ENCODE data around the gene NHLRC3.
"Not testable (repeated sequence)": the region's sequence is repeated elsewhere in the genome, so short reads cannot be mapped to it uniquely, and the experiment has no call there.

Gene NHLRC3

GRCh38 chr13:39037880-39038568 lies at the start of gene NHLRC3, which contains the start of gene PROSER1:
NHLRC3 (plus strand) TSS chr13:39038456; CDS start chr13:39038640, 184 bp downstream.
PROSER1 (minus strand) TSS chr13:39038089; CDS start chr13:39037242, 847 bp downstream.
- ChIA-PET CTCF (interaction anchor here (0.6 to 3.6 kb wide), 4 partner anchors 9 to 574 kb away, joined by 3 to 16 read pairs (median 4); no protein-coding TSS in a partner anchor), POLR2A (interaction anchor here (1.0 kb wide), 1 partner anchor 8 kb away, joined by 3 read pairs; no protein-coding TSS in a partner anchor)
- no peak for TF ChIP-seq CTCF (IDR thresholded peaks at IDR 0.05; ENCODE audit: insufficient read depth, low read length, missing control alignments)
- peak within 1 kb of the TSS; percentile 91 for H3K4me3 ChIP-seq (ENCODE audit: low read depth, low read length)
- peak; percentile 53 for DNase-seq (ENCODE audit: low read depth, low spot score)

GRCh38 chr13:38990693-38991092 lies 47.6 kb upstream of the NHLRC3 start, which contains the start of gene STOML3:
STOML3 (minus strand) TSS chr13:38990831; CDS start chr13:38990721, 110 bp downstream.
- TF ChIP-seq CTCF (IDR thresholded peaks at IDR 0.05; ENCODE audit: insufficient read depth, low read length, missing control alignments): no peak
- no peak within 1 kb of the TSS for H3K4me3 ChIP-seq (ENCODE audit: low read depth, low read length)
- DNase-seq (ENCODE audit: low read depth, low spot score): no peak
- ChIA-PET POLR2A (no interaction called here), CTCF (no interaction called here)

GRCh38 chr13:38993381-38993780 lies 44.9 kb upstream of the NHLRC3 start:
- CTCF ChIA-PET: interaction anchor here (1.2 kb wide), 1 partner anchor 13 kb away, joined by 3 read pairs; no protein-coding TSS in a partner anchor
- TF ChIP-seq CTCF (IDR thresholded peaks at IDR 0.05; ENCODE audit: insufficient read depth, low read length, missing control alignments): no peak
- no peak overlapping the region for H3K4me3 ChIP-seq (ENCODE audit: low read depth, low read length)
- POLR2A ChIA-PET: no interaction called here
- no peak for DNase-seq (ENCODE audit: low read depth, low spot score)

GRCh38 chr13:38998739-38999138 lies 39.5 kb upstream of the NHLRC3 start:
- no peak for DNase-seq (ENCODE audit: low read depth, low spot score)
- POLR2A ChIA-PET: no interaction called here
- no peak overlapping the region for H3K4me3 ChIP-seq (ENCODE audit: low read depth, low read length)
- no peak for TF ChIP-seq CTCF (IDR thresholded peaks at IDR 0.05; ENCODE audit: insufficient read depth, low read length, missing control alignments)
- CTCF ChIA-PET: no interaction called here

GRCh38 chr13:39006371-39007111 lies 31.7 kb upstream of the NHLRC3 start:
- DNase-seq (ENCODE audit: low read depth, low spot score); POLR2A ChIA-PET; H3K4me3 ChIP-seq (ENCODE audit: low read depth, low read length); CTCF ChIA-PET: not testable (repeated sequence)

- no peak for DNase-seq (ENCODE audit: low read depth, low spot score)
- TF ChIP-seq CTCF (IDR thresholded peaks at IDR 0.05; ENCODE audit: insufficient read depth, low read length, missing control alignments): no peak
- POLR2A ChIA-PET: no interaction called here
Observed at GRCh38 chr13:39012608-39013007, 25.6 kb upstream of the NHLRC3 start.

More at GRCh38 chr13:39012608-39013007, 25.6 kb upstream of the NHLRC3 start:
- CTCF ChIA-PET: no interaction called here
- no peak overlapping the region for H3K4me3 ChIP-seq (ENCODE audit: low read depth, low read length)
